ENCODE measurements around the gene GAL3ST3.

Gene GAL3ST3

GRCh38 chr11:66068923-66069714 is 20.2 kb upstream of the GAL3ST3 start:
- peak; percentile 35 for DNase-seq

- peak; percentile 69 for DNase-seq
Measured at GRCh38 chr11:66068154-66068821, 19.3 kb upstream of the GAL3ST3 start.

GRCh38 chr11:66067640-66068039 is 18.7 kb upstream of the GAL3ST3 start:
- DNase-seq, result no peak

- no peak for DNase-seq
Measured at GRCh38 chr11:66066751-66067150, 17.8 kb upstream of the GAL3ST3 start.

- no peak for DNase-seq
Measured at GRCh38 chr11:66064571-66064970, 15.6 kb upstream of the GAL3ST3 start.

GRCh38 chr11:66063900-66064299 is 14.9 kb upstream of the GAL3ST3 start:
- DNase-seq, result no peak

- DNase-seq, result no peak
Measured at GRCh38 chr11:66062408-66062807, 13.4 kb upstream of the GAL3ST3 start.

- DNase-seq, result no peak
Measured at GRCh38 chr11:66061268-66061667, 12.3 kb upstream of the GAL3ST3 start.

GRCh38 chr11:66059966-66060680 is 11.2 kb upstream of the GAL3ST3 start:
- no peak for DNase-seq

- no peak for DNase-seq
Measured at GRCh38 chr11:66056501-66056900, 7.5 kb upstream of the GAL3ST3 start.

- DNase-seq, result no peak
Measured at GRCh38 chr11:66055021-66055420, 6.1 kb upstream of the GAL3ST3 start.

GRCh38 chr11:66052664-66052982 is 3.7 kb upstream of the GAL3ST3 start:
- DNase-seq, result no peak

GRCh38 chr11:66051766-66052663 is 3.1 kb upstream of the GAL3ST3 start, which contains the start of gene SF3B2:
Gene SF3B2 (plus strand): TSS chr11:66052364. CDS start chr11:66052385, 21 bp downstream.
- peak; percentile 97 for DNase-seq

GRCh38 chr11:66051371-66051765 is 2.4 kb upstream of the GAL3ST3 start:
- DNase-seq, result no peak

GRCh38 chr11:66050581-66051231 is 1.7 kb upstream of the GAL3ST3 start:
- DNase-seq, result no peak

GRCh38 chr11:66047541-66048365 is 1.2 kb downstream of the GAL3ST3 start:
- no peak for DNase-seq

- no peak for DNase-seq
Measured at GRCh38 chr11:66046901-66047300, 2.1 kb downstream of the GAL3ST3 start.

GRCh38 chr11:66045177-66045639 is 3.8 kb downstream of the GAL3ST3 start:
- DNase-seq, result peak; percentile 79

- DNase-seq, result peak; percentile 73
Measured at GRCh38 chr11:66044757-66045156, 4.2 kb downstream of the GAL3ST3 start.

- no peak for DNase-seq
Measured at GRCh38 chr11:66042996-66043906, 5.7 kb downstream of the GAL3ST3 start.
